PFSK-1 (cell line): ENCODE results near the gene FOXO4.

Experiments
- FOXP2 ChIP-seq: optimal IDR thresholded peaks from 2 replicates; pipeline ENCODE3; 2011; ENCODE audit warnings: borderline replicate concordance, control low read depth, inconsistent platforms; ENCODE audit not compliant: insufficient read depth; ENCODE audit errors: extremely low read length, extremely low read depth
- POLR2AphosphoS5 ChIP-seq: IDR thresholded peaks from 2 replicates; pipeline ENCODE4 v1.6.1; 2012; ENCODE audit warnings: low read depth, mild to moderate bottlenecking, control low read depth, low read length, moderate library complexity
- REST ChIP-seq, 2 experiments: IDR thresholded peaks; 2 replicates each; pipeline versions ENCODE4 v1.6.1 to v1.8.0; 2011 to 2012; ENCODE audit warnings: low read depth in 2 of 2, low read length in 2 of 2, control low read depth in 1 of 2, inconsistent platforms in 1 of 2, mild to moderate bottlenecking in 1 of 2, moderate library complexity in 1 of 2; ENCODE audit not compliant: insufficient read depth in 1 of 2
- SIN3A ChIP-seq: IDR thresholded peaks from 2 replicates; pipeline ENCODE4 v1.6.1; 2012; ENCODE audit warnings: mild to moderate bottlenecking, low read length, moderate library complexity, borderline replicate concordance; ENCODE audit not compliant: insufficient read depth
- TAF1 ChIP-seq: IDR thresholded peaks from 2 replicates; pipeline ENCODE4 v1.6.1; 2012; ENCODE audit warnings: low read length, control low read depth, borderline replicate concordance; ENCODE audit not compliant: insufficient read depth

Gene FOXO4

GRCh38 chrX:71067089-71067488 lies 28.6 kb upstream of the FOXO4 start:
- no peak for TF ChIP-seq POLR2AphosphoS5

GRCh38 chrX:71067712-71068043 lies 28.0 kb upstream of the FOXO4 start:
- no peak for TF ChIP-seq REST (IDR thresholded peaks at IDR 0.05; ENCODE audit: insufficient read depth in 1 of 2, low read depth in 2 of 2, low read length in 2 of 2)
- TF ChIP-seq TAF1, result peak; percentile 28; the same call in 1 of the 2 replicates

GRCh38 chrX:71068044-71068918 lies 27.4 kb upstream of the FOXO4 start, which contains the start of gene SNX12:
Gene SNX12, minus strand, starts transcription at chrX:71068334. Its CDS starts 28 bp downstream, at chrX:71068306.
- TF ChIP-seq SIN3A (peak; percentile 17; the same call in 1 of the 2 replicates), FOXP2 (peak; percentile 81), TAF1 (peak; percentile 58; the same call in 1 of the 2 replicates), REST (IDR thresholded peaks at IDR 0.05; ENCODE audit: insufficient read depth in 1 of 2, low read depth in 2 of 2, low read length in 2 of 2) (0 out of 4 replicates have a peak, but pooled peaks of 1 of the 2 experiments have one; percentile 17), POLR2AphosphoS5 (peak; percentile 60)

GRCh38 chrX:71070531-71070930 lies 25.1 kb upstream of the FOXO4 start:
- TF ChIP-seq POLR2AphosphoS5, result no peak
- no peak for TF ChIP-seq SIN3A
- TF ChIP-seq TAF1, result no peak
- TF ChIP-seq FOXP2, result no peak
- TF ChIP-seq REST (IDR thresholded peaks at IDR 0.05; ENCODE audit: insufficient read depth in 1 of 2, low read depth in 2 of 2, low read length in 2 of 2), result no peak

- TF ChIP-seq SIN3A (no peak), TAF1 (no peak), FOXP2 (no peak), REST (IDR thresholded peaks at IDR 0.05; ENCODE audit: insufficient read depth in 1 of 2, low read depth in 2 of 2, low read length in 2 of 2) (no peak), POLR2AphosphoS5 (no peak)
Measured at GRCh38 chrX:71081330-71082123, 14.1 kb upstream of the FOXO4 start.
